GM18520 (cell line): ENCODE measurements around the gene GABPB1.

Experiments
- ATAC-seq: cut with Tn5 transposase; IDR thresholded peaks from one replicate; pipeline ENCODE4 v1.9.1; 2021; ENCODE audit not compliant: unreplicated experiment

Gene GABPB1

DNA sequence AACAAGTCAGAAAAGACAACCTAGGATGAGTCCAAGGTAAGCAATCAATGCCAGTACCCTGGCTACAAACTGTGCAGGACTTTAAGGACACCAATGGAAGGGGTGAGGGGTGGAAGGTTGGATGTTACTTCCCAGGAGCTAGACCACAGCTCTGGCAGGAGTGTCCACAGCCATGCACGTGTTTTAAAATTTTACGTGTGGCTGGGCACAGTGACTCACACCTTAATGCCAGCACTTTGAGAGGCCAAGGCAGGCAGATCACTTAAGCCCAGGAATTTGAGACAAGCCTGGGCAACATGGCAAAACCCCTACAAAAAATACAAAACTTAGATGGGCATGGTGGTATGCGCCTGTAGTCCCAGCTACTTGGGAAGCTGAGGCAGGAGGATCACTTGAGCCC, 74.7 kb downstream of the GABPB1 start:
- ATAC-seq = no peak

DNA sequence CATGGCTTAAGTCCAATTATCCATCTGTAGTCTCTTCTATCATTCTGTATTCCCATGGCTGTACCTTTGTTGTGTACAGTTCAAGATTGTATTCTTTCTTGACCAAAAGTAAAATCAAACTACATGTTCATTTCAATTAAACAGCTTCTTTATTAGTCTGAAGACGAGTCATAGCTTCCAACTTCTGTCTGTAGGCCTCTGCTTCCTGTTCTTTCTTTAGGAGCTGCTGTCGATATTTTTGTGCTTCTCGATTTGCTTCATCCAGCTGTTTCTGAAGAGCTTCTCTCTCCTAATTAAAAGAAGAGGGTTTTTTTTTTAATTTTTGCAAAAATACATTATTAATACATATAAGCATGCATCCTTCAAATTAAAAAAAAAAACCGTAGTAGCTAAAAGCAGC, 76.5 kb downstream of the GABPB1 start:
- no peak for ATAC-seq

DNA sequence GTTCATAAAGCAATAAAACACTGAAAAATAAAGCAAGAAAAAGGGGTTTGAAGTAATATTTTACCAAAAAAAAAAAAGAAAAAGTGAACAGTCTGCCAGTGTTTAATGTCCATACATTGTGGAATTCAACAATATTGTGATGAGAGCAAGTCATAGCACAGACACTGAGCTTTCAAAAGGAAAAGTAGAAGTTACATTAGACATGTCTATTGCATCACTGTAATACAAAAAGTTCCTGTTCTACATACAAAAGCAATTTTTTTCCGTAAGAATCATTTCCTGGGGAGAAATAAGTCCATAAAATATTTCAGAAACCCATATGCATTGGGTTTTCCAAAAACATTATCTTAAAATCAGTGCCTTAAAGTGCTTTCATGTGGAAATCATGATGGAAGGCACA, 77.6 kb downstream of the GABPB1 start:
- no peak for ATAC-seq

DNA sequence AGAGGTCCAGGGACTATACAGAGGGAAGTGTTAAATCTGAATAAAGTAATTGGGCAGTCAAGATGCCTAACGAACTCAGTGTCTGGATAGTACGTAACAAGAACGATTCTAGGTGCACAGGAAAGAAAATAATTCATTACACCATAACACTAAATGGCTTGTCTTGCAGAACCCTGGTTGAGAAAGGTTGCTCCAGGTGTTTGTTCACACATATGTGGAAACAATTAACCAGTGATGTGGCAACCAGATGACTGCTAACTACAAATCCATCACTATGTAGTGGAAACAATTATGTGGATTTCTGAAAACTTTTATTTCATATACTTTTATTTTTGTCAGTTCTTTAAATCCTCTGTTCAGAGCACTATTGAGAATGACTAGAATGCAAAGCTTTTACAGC, 79.1 kb downstream of the GABPB1 start:
- ATAC-seq = no peak

DNA sequence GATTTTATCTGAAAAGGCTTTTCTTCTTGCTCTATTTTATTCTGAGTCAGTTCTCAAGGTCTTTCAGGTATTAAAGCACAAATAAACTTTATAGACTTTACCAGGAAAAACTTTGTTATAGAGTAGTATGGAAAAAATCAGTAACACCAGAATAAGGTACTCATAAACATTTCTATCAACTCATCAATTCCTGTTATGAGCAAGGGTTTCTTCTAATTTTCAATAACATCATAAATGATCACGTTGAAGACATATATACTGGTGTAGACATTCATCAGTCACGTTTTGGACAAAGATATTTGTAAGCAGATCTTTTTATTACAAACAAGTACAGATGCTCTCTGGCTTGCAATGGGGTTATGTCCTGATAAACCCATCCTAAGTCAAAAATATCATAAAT, 79.9 kb downstream of the GABPB1 start:
- ATAC-seq = no peak

DNA sequence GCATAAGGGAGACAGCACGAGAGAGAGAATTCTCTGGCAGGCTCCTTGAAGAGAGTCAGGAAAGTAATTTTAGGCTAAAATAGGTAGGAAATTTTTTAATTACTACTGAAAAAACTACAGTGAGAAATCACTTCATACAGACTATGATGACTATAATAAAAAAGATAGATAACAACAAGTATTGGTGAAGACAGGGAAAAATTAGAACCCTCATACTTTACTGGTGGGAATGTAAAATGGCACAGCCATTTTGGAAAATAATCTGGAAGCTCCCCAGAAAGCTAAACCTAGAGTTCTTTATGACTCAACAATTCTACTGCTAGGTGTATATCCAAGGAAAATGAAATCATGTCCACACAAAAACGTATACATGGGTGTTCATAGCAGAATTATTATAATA, 87.4 kb downstream of the GABPB1 start:
- ATAC-seq = no peak

DNA sequence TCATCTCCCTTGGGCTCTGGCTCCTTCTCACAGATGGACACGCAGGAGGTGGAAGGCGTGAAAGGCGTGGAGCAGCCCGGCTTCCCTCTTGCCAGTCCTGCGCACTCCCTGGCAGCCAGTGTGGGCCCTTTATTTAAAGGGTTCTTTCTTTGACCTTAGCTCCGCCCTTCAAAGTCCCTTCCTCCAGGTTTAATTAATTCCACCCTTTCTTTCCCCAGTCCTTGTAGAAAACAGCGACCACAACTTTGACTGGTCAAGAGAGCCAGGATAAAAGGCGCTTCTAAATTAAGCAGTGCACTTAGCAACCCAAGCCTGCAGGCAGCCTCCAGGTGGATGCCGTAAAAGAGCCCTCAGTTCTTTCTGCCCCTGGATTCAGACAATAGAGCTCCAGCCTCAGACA, 89.4 kb downstream of the GABPB1 start, which contains the start of gene HDC:
TSS of gene HDC (minus strand) at position 107 of the 400 bp plus-strand sequence. CDS start at position 4, 103 bp downstream.
- ATAC-seq = no peak

DNA sequence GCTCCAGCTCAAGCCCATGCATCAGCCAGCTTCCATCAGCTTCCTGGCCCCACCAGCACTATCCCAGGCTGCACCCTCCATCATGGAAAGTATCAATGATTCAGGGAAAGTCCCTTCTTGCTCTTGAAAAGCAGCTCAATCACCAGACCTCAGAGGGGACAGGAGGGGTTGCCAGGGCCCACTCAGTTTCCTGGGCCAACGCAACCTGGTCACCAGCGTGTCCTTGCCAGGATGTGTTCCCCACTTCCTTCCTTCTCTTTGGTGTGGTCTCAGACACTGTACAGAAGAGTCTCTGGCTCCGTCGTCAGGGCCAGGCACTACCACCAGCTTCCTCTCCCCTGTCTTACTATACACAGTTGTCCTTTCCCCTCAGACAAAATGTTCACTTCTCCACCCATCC, 92.5 kb downstream of the GABPB1 start:
- no peak for ATAC-seq

DNA sequence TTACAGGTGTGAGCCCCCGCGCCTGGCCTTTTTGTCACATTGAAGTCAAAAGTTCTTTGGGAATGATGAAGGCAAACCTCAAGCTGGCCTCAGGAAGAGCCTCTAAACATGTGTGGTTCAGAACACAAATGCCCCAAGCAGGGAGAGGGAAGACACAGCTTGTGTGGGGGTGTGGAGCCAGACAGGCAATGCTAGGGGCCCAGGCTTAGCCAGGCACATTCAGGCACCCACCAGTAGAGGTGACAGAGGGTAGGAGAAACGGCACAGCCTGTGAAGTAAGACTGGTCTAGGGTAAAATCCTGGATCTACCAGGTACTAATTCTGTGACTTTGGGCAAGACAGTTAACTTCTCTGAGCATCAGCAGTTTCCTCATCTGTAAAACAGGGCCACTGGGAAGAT, 93.0 kb downstream of the GABPB1 start:
- no peak for ATAC-seq

DNA sequence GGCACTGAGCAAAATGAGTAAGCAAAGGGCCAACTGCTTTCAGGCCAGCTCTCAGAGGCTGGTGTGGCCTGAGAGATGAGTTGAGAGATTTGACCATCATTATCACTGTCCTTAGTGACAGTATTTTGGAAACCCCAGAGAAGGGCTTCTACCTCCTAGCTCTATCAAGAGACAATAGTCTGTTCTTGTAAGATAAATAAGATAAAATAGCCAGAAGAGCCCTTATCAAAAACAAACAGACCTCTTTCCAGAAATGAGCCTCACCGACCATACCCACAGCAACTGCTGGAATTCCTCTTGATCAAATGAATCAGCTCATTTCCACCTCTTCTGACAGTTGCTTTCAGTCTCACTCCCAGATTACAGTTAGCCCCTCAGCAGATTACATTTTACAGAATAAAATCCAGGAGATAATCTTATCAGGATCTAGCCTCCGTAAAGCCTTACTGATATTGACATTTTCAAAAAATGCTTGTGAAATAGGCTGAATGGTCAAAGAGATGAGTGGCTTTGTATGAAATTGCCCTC, 94.0 kb downstream of the GABPB1 start:
- peak; percentile 56 for ATAC-seq

DNA sequence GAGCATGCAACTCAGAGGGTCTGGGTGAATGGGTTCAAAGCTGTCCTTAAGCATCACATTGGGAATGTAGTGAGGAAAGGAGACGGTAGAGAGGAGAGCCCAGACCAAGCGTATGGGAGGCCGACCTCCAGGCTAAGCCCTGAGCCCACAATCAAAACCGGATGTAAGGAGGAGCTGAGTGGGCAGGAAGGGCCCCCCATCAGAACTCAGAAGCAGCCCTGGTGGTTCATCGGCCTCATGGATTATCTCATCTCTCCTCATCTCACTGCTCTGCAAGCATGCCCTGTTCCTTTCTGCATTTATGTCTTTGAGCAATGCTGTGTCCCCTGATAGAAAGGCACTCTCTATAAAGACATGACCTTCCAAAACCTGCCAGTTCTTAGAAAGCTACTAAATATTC, 95.7 kb downstream of the GABPB1 start:
- ATAC-seq = no peak

DNA sequence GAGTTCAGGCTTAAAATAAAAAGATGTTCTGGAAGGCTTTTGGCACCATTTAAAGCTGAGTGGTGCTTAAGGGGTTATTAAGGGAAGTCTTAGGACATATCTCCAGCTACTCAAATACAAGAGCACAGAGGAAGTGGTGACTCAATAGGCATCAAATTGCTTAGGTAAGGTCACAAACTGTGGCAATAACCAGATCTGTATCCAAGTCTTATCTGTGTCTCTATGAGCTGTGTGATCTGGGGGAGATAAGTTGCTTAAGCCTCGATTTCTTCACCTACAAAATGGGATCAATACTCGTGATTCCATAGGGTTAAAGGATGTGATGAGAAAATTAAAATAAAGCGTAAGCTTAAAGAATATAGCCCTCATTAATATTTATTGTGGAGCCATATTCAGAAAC, 97.1 kb downstream of the GABPB1 start:
- no peak for ATAC-seq

DNA sequence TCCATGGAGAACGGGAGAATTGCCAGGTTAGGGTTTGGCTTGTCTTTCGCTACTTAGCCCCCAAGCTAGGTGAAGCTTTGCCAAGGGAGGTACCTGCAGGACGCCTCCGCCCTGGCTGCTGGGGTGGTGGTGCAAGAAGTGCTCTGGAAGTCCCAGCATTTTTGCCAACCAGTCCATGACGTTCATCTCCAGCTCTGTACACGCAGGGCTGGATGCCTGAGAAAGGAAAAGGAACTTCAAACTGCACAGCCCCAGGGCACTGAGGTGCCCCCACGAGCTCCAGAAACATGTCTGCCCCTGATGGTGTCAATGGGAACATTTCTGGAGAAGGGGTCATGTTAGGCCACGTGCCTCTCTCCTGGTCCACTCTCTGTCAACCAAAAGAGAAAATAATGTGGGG, 97.7 kb downstream of the GABPB1 start:
- ATAC-seq = no peak

DNA sequence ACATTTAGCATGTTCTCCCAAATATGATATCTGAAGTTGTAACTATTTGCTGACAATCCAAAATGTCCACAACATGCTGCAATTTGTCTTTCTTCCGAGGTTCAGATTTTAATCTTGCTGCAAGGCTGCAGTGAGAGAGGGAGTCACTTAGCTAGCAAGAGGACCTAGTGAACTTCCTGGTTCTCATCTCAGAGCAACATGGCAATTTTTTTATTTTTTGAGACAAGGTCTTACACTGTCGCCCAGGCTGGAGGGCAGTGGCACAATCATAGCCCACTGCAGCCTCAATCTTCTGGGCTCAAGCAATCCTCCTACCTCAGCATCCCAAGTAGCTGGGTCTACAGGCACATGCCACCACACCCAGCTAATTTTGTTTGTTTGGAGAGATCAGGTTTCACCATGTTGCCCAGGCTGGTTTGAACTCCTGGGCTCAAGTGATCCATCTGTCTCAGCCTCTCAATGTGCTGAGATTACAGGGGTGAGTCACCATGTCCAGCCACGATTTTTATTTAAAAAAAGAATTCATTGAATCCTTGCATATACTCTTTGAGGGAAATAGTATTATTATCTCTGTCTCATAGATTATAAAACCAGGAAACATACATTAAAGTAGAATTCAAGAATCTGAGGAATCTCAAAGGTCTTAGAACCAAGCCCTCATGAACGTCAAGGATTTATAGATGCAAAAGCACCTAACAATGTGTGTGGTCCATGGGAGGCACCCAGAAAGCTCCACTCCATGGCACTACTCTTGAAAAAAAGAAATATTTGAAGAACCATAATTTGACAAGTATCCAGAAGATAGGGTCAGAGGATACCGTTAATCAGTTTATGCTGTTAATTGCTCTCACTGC, 98.6 kb downstream of the GABPB1 start:
- ATAC-seq = no peak

DNA sequence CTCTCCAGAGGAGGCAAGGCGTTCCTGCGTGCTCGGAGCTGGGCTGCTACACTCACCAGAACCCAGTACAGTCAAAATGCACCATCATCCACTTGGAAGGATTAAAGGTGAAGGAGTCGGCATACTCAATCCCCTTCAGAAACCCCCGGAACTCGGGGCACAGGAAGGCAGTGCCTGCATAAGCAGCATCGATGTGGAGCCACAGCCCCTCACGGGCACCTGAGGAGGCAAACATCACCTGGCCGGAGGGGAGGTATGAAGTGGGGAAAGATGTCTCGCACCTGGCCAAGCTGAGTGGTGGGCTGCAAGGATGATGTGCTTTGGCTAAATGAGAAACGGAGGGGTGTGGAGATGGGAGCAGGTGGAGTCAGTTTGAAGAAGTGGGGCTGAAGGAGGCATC, 102.4 kb downstream of the GABPB1 start:
- ATAC-seq = no peak

DNA sequence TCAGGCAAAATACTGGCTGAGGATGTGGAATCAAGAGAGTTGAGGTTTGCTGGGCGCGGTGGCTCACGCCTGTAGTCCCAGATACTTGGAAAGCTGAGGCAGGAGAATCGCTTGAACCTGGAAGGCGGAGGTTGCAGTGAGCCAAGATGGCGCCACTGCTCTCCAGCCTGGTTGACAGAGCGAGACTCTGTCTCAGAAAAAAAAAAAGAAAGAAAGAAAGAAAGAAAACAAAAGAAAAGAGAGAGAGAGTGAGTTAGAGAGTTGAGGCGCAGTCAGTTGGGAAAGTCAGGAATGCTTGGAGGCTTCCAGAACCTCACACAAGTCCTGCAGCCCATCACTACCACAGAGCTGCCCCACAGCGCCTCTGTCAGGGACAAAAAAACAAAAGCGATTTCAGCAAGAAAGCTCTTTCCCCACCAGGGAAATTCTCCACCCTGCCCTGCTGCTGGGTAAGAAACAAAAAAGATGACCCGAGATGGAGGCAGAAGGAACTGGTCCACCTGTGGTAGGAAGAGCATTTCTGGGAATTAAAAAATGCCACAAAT, 103.3 kb downstream of the GABPB1 start:
- ATAC-seq = no peak

DNA sequence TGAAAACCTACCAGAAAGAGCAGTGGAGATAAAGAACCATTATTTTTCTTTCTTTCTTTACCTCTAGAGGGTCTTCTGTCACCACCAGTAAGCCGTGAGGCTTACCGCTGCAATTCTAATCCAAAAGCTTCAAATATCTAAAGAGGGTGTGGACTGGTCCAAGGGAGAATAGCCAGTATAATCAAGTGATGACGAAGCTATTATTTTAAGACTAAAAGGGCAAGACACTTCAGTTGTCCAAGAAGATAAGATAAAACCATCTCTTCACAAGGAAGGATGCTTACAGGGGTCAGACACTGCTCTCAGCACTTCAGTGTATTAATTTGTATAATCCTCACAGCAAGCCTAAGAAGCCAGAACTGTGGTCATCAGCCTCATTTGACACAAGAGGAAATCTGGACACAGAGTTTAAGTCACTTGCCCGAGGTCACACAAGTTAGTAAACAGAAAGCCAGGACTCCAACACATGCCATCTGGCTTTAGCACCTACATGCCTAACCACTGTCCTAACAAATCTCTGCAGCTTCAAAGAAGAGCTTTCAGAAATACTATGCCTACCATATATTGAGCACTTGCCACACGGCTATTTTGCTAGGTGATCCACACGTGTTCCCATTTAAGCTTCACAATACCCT, 104.1 kb downstream of the GABPB1 start:
- ATAC-seq = no peak

DNA sequence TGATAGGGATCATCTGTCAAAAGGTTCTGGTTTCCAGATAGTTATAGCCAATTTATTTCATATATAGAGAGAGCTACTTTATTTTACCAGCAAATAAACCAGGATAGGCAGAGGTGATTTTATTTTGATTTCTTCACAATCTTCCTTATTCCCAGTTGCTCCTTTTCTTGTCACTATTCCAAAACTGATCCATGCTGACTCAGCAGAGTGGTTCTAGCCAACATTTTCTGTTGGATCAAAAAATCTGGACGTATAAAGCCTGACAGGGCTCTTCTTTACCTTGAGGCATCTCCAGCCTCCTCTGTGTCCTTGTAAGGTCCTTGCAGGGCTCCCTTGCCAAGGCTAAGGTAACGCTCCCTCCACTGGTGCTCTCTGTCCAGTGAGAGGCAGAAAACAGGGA, 105.3 kb downstream of the GABPB1 start:
- ATAC-seq = no peak

DNA sequence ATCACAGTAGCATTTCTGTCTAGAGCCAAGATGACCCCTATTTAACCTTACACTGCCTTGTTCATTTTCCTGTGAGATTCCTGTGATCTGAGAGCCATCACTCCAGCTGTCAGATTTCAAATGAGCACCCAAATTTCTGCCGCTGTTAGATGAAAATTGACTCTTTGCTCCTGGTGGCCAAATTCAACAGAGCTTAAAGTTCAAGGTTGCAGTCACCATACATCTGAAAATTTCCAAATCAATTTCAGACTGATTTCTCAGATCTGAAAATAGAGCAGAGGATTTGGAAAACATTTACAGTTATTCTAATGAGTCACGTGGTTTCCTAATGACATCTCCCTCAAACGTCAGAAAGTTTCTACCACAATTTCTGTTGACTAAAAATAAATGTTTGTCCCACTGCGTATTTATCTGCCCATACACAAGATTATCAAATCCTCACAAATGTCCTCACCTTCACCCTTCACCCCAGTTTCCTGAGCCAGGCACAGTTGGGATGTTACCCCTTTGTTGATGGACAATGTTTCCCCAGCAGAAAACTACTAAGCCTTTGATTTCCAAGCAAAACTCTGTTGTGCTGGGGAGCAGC, 105.9 kb downstream of the GABPB1 start:
- no peak for ATAC-seq

DNA sequence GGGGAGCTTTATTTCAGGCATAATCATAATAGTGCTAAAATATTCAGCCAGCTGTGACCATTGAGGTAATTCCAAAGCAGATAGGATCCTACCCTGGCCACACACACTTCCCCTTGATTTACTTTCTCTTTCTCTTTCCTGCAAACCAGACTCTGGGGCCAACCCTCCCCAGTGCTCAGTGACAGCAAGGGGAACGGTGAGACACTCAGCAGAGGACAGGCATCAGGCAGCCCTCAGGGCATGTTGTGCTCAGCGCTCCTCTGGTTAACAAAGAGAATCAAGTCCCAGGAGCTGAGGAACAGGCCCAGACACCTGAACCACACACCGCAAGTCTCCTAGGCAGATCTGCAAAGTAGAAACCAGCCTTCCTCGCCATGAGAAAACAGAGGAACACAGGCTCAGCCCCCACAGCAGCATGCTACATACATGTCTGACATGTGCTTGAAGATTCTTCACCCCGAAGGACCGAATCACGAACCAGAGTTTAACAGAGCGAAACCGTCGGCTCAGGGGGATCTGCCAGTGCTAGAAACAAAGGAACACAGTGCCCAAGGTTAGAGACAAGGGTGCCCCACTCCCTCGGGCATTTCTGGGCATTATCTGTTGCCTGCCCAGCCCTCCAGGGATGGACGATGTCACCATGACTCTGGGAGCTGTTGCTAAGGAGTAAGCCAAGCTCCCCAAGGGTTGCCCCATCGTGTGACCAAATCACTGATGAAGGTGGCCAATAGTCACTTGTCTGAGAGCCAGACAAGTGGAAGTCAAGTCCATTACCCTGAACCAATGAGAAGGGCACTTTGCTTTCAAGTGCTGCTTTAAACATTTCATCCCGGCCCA, 107.0 kb downstream of the GABPB1 start:
- ATAC-seq = peak; percentile 84

DNA sequence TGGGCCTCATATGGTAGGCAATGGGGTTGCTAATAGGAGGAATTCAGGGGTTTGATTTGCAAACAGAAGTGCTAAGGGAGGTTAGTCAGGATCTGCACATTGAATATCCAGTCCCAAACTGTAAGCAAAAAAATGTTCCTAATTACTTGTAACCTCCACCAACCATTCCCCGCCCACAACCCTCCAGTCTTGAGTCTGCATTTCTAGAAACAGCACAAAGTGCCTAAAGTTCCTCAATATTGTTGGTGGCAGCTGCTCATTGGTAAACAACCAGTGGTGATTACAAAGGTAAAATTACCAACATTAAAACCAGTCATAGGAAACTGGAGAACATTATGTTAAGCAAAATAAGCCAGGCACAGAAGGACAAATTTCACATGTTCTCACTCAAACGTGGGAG, 108.4 kb downstream of the GABPB1 start:
- ATAC-seq = no peak
